PFSK-1 (cell line): ENCODE results near the gene MXRA5.
"Not testable (repeated sequence)": the region's sequence is repeated elsewhere in the genome, so short reads cannot be mapped to it uniquely, and the experiment has no call there.

Experiments used
- FOXP2 ChIP-seq: optimal IDR thresholded peaks from 2 replicates; pipeline ENCODE3; 2011; ENCODE audit warnings: borderline replicate concordance, control low read depth, inconsistent platforms; ENCODE audit not compliant: insufficient read depth; ENCODE audit errors: extremely low read length, extremely low read depth
- POLR2AphosphoS5 ChIP-seq: IDR thresholded peaks from 2 replicates; pipeline ENCODE4 v1.6.1; 2012; ENCODE audit warnings: low read depth, mild to moderate bottlenecking, control low read depth, low read length, moderate library complexity
- SIN3A ChIP-seq: IDR thresholded peaks from 2 replicates; pipeline ENCODE4 v1.6.1; 2012; ENCODE audit warnings: mild to moderate bottlenecking, low read length, moderate library complexity, borderline replicate concordance; ENCODE audit not compliant: insufficient read depth
- TAF1 ChIP-seq: IDR thresholded peaks from 2 replicates; pipeline ENCODE4 v1.6.1; 2012; ENCODE audit warnings: low read length, control low read depth, borderline replicate concordance; ENCODE audit not compliant: insufficient read depth

- TF ChIP-seq TAF1, POLR2AphosphoS5, FOXP2, SIN3A: not testable (repeated sequence)
Observed at GRCh38 chrX:3343569-3343968, 2.9 kb downstream of the MXRA5 start.
